HepG2 (cell line): Measurements from ENCODE around the gene TBC1D22A. TPM values are rescaled to one million over a fixed set of nuclear protein-coding genes. Genes with fewer than 3 reads are reported as not detected.
A peak's percentile ranks its signal among the peaks of the same experiment; 100 is the strongest.

Experiments
- ATF2 ChIP-seq: sonication (generic); formaldehyde crosslinking; IDR thresholded peaks from 2 replicates; pipeline ENCODE4 v1.4.0; 2020; ENCODE audit warnings: missing genetic modification reagents
- CCAR2 ChIP-seq: fragments of 200-400 bp; formaldehyde crosslinking; optimal IDR thresholded peaks from 2 replicates; pipeline ENCODE3; 2018; ENCODE audit warnings: low read depth, mild to moderate bottlenecking, low read length, moderate library complexity
- ELF1 ChIP-seq: sonication (generic); formaldehyde crosslinking; IDR thresholded peaks from 2 replicates; pipeline ENCODE4 v1.4.0; 2020; ENCODE audit warnings: missing genetic modification reagents
- FOXO1 ChIP-seq: sonication (generic); formaldehyde crosslinking; IDR thresholded peaks from 2 replicates; pipeline ENCODE4 v1.4.0; 2020; ENCODE audit warnings: missing genetic modification reagents
- NFATC3 ChIP-seq: sonication (generic); formaldehyde crosslinking; IDR thresholded peaks from 2 replicates; pipeline ENCODE4 v1.5.1; 2020; ENCODE audit warnings: mild to moderate bottlenecking, missing genetic modification reagents
- PATZ1 ChIP-seq: sonication (generic); formaldehyde crosslinking; IDR thresholded peaks from 2 replicates; pipeline ENCODE4 v1.4.0; 2020; ENCODE audit warnings: missing genetic modification reagents
- PCBP2 ChIP-seq: fragments of 200-400 bp; formaldehyde crosslinking; optimal IDR thresholded peaks from 2 replicates; pipeline ENCODE3; 2018; ENCODE audit warnings: low read length, low read depth; ENCODE audit not compliant: poor library complexity, severe bottlenecking
- PPARG ChIP-seq: conservative IDR thresholded peaks from 2 replicates; pipeline ENCODE4 v1.6.1; 2016; ENCODE audit warnings: missing biosample characterization, missing genetic modification reagents
- TCF7L2 ChIP-seq: IDR thresholded peaks from 2 replicates; pipeline ENCODE4 v1.6.1; 2011; ENCODE audit warnings: mild to moderate bottlenecking, low read depth, low read length, moderate library complexity
- TEAD3 ChIP-seq: optimal IDR thresholded peaks from 2 replicates; pipeline ENCODE3; 2016; ENCODE audit warnings: borderline replicate concordance
- U2AF2 ChIP-seq: fragments of 200-400 bp; formaldehyde crosslinking; IDR thresholded peaks from 2 replicates; pipeline ENCODE4 v1.6.1; 2017; ENCODE audit warnings: low read depth, mild to moderate bottlenecking, low read length
- ZBTB26 ChIP-seq: IDR thresholded peaks from 2 replicates; pipeline ENCODE4 v1.6.1; 2016; ENCODE audit warnings: missing compliant biosample characterization, missing genetic modification reagents, borderline replicate concordance
- ZBTB34 ChIP-seq: sonication (generic); formaldehyde crosslinking; IDR thresholded peaks from 2 replicates; pipeline ENCODE4 v1.8.0; 2022; ENCODE audit warnings: mild to moderate bottlenecking, missing genetic modification reagents
- ZNF124 ChIP-seq: sonication (generic); formaldehyde crosslinking; IDR thresholded peaks from 2 replicates; pipeline ENCODE4 v1.4.0; 2020; ENCODE audit warnings: missing genetic modification reagents
- ZNF225 ChIP-seq: sonication (generic); formaldehyde crosslinking; IDR thresholded peaks from 2 replicates; pipeline ENCODE4 v1.4.0; 2020; ENCODE audit warnings: mild to moderate bottlenecking, missing genetic modification reagents
- ZNF30 ChIP-seq: sonication (generic); formaldehyde crosslinking; IDR thresholded peaks from 2 replicates; pipeline ENCODE4 v1.5.0; 2020; ENCODE audit warnings: mild to moderate bottlenecking, missing genetic modification reagents
- ZNF512B ChIP-seq: sonication (generic); formaldehyde crosslinking; IDR thresholded peaks from 2 replicates; pipeline ENCODE4 v1.5.1; 2020; ENCODE audit warnings: missing genetic modification reagents, mild to moderate bottlenecking, borderline replicate concordance
- ZNF557 ChIP-seq: sonication (generic); formaldehyde crosslinking; IDR thresholded peaks from 2 replicates; pipeline ENCODE4 v1.4.0; 2020; ENCODE audit warnings: missing genetic modification reagents
- ZNF567 ChIP-seq: sonication (generic); formaldehyde crosslinking; IDR thresholded peaks from 2 replicates; pipeline ENCODE4 v1.8.1; 2023; ENCODE audit warnings: mild to moderate bottlenecking, missing genetic modification reagents, borderline replicate concordance
- ZNF576 ChIP-seq: sonication (generic); formaldehyde crosslinking; IDR thresholded peaks from 2 replicates; pipeline ENCODE4 v1.4.0; 2020; ENCODE audit warnings: mild to moderate bottlenecking, missing genetic modification reagents
- ZNF816 ChIP-seq: sonication (generic); formaldehyde crosslinking; IDR thresholded peaks from 2 replicates; pipeline ENCODE4 v1.8.0; 2022; ENCODE audit warnings: missing genetic modification reagents, mild to moderate bottlenecking, borderline replicate concordance
- ZSCAN30 ChIP-seq: sonication (generic); formaldehyde crosslinking; IDR thresholded peaks from 2 replicates; pipeline ENCODE4 v1.5.0; 2020; ENCODE audit warnings: mild to moderate bottlenecking, missing genetic modification reagents
- polyA plus RNA-seq, 8 experiments: library from polyadenylated mRNA; depleted of rRNA in 3 of 8; stranded (reverse) in 7 of 8; unstranded in 1 of 8; fragments of >200 nt; fragmentation: Illumina TruSeq in 4 of 8; extraction: Trizol in 4 of 8; gene quantifications; 2 replicates each; pipeline versions ENCODE4 v1.2.1 to v1.2.3, GENCODE V29; 2011 to 2016; ENCODE audit warnings: low read depth in 4 of 8, missing spikeins in 1 of 8, mixed read lengths in 1 of 8; ENCODE audit not compliant: insufficient read depth in 1 of 8
- total RNA-seq, 5 experiments: library from RNA; depleted of rRNA; stranded (reverse); fragments of >200 nt; fragmentation: Illumina TruSeq; extraction: Trizol; gene quantifications; 2 replicates each; pipeline ENCODE4 v1.2.3, GENCODE V29; 2016; ENCODE audit warnings: low read depth in 1 of 5

TBC1D22A gene
- total and polyA plus RNA-seq, 2 of the 13 experiments (the other 11 are each of a cell fraction or from before 2014, with no cell fraction given): 17.3 to 18.0 TPM

- TF ChIP-seq PATZ1 (CRISPR knock-in tag) (peak; percentile 33; the same call in 1 of the 2 replicates), FOXO1 (CRISPR knock-in tag) (no peak), ATF2 (CRISPR knock-in tag) (no peak; the same call in 1 of the 2 replicates), ZNF557 (CRISPR knock-in tag) (no peak), PCBP2 (no peak), ZBTB26 (CRISPR knock-in tag) (no peak), ZNF225 (CRISPR knock-in tag) (0 out of 2 replicates have a peak, but pooled peaks have one; percentile 54), PPARG (no peak), ZNF512B (CRISPR knock-in tag) (no peak), ZNF816 (CRISPR knock-in tag) (no peak), TEAD3 (CRISPR knock-in tag) (peak; percentile 26), CCAR2 (no peak), ZNF30 (no peak), U2AF2 (no peak), ZNF567 (CRISPR knock-in tag) (no peak), NFATC3 (CRISPR knock-in tag) (no peak), TCF7L2 (no peak), ELF1 (CRISPR knock-in tag) (no peak), ZSCAN30 (no peak), ZNF576 (no peak), ZBTB34 (CRISPR knock-in tag) (no peak), ZNF124 (CRISPR knock-in tag) (no peak)
Observed at GRCh38 chr22:46744581-46744980, 17.9 kb upstream of the TBC1D22A start (continued).
